ENCODE data around the gene KLHL20.
"Not testable (repeated sequence)": the region's sequence is repeated elsewhere in the genome, so short reads cannot be mapped to it uniquely, and the experiment has no call there.

Gene KLHL20, protein sequence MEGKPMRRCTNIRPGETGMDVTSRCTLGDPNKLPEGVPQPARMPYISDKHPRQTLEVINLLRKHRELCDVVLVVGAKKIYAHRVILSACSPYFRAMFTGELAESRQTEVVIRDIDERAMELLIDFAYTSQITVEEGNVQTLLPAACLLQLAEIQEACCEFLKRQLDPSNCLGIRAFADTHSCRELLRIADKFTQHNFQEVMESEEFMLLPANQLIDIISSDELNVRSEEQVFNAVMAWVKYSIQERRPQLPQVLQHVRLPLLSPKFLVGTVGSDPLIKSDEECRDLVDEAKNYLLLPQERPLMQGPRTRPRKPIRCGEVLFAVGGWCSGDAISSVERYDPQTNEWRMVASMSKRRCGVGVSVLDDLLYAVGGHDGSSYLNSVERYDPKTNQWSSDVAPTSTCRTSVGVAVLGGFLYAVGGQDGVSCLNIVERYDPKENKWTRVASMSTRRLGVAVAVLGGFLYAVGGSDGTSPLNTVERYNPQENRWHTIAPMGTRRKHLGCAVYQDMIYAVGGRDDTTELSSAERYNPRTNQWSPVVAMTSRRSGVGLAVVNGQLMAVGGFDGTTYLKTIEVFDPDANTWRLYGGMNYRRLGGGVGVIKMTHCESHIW

DNA sequence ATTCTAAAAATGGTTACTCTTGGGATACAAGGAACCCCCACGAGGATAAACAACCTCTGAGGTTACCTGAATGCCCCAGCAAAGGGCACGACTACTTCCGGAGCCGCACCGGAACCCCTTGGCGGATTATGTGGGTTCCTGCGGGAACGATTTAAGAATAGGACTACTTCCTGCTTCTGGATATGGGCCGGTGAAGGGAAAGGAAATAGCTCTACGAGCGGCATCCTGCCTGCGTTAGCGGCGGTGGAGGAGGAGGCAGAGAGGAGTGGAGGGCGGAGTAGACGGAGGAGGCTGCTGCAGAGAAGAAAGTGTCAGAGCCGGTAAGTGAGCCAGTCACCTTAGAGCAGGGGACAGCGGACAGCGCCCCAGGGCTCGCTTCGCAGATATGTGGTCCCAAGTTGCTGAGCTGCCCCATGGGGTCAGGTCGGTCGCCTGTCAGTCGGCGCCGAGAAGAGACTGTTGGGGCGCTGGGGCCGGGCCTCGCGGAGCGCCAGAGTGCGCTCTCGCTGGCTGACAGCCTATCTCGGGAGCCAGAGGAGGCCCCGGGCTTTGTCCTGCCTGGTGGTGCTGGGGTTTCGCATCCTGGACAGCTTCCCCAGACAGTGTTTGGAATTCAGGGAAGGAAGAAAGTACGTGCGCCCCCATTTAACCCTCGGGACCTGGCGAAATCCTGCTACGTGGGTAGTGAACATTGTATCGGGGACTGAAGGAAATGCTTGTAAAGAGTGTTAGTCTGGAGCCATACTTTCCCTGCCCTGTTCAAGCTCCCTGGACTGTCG is at the start of gene KLHL20:
KLHL20 (plus strand) TSS at position 223 of the 779 bp plus-strand sequence. CDS start 1,063 bp downstream, outside the sequence.
- peak; percentile 95 for DNase-seq (ENCODE audit: low read depth, low spot score)

DNA sequence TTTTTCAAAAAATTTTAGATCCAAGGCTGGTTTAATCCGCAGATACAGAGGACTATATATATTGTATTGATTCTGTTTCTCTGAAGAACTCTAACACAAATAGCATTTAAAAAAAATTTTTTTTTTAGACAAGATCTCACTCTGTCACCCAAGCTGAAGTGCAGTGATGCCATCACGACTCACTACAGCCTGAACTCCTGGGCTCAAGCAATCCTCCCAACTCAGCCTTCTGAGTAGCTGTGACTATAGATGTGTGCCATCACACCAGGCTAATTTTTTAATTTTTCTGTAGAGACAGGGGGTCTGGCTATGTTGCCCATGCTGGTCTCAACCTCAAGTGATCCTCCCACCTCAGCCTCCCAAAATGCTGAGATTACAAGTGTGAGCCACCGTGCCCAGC is 48.1 kb upstream of the KLHL20 start:
- DNase-seq (ENCODE audit: low read depth, low spot score) = no peak

DNA sequence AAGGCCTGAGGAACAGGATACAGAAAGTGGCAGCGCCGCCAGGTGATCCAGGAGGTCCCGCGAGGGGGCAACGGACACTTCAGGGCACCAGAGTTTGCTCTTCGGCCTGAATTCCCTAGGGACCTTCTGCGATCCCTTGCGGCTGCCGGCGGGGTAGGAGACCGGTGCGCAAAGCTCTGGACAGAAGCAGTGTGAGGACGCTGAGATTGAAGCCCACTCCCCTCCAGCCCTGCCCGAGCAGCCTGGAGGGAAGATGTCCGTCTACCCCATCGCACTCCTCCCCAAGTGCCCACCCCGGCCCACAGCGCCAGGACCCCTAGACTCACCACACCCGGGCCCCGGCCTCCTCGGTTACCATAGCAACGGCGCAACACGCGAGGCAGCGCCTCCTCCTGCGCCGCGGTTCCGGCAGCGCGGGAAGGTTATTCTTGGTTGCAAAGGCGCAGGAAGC is 45.3 kb upstream of the KLHL20 start, which contains the start of gene ANKRD45:
ANKRD45 (minus strand) TSS at position 361 of the 451 bp plus-strand sequence. CDS start 10,433 bp downstream, outside the sequence.
- DNase-seq (ENCODE audit: low read depth, low spot score) = peak; percentile 86

DNA sequence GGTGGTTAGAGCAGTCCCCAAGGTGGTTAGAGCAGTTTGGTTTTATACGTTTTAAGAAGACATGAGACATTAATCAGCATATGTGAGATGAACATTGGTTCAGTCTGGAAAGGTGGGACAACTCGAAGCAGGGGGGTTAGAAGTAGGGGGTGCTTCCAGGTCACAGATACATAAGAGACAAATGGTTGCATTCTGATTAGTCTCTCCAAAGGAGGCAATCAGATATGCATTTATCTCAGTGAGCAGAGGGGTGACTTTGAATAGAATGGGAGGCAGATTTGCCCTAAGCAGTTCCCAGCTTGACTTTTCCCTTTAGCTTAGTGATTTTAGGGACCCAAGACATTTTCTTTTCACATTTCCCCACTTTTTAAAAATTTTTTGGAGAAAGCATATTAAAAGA is 40.3 kb upstream of the KLHL20 start:
- DNase-seq (ENCODE audit: low read depth, low spot score) = not testable (repeated sequence)

DNA sequence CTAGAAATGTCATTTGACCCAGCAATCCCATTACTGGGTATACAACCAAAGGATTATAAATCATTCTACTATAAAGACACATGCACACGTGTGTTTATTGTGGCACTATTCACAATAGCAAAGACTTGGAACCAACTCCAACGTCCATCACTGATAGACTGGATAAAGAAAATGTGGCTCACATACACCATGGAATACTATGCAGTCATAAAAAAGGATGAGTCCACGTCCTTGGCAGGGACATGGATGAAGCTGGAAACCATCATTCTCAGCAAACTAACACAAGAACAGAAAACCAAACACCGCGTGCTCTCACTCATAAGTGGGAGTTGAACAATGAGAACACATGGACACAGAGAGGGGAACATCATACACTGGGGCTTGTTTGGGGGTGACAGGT is 34.6 kb upstream of the KLHL20 start:
- not testable (repeated sequence) for DNase-seq (ENCODE audit: low read depth, low spot score)

DNA sequence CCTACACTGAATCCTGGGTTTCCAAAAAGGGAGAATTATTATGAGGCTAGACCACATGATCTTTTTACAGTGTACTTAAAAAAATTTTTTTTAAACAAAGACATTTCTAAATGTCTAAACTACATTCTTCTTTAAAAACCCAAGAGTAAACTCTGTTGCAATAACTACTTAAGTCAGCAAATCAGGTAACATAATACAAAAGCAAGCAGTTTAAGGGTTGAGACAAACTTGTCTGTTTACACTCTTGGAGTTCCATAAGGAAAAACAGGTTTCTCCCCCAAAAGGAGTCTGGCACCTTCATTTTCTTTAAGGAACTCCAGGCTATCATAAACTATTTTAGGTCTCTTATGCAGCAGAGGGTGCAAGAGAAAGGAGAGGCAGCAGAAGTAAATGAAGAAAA is 32.6 kb upstream of the KLHL20 start:
- no peak for DNase-seq (ENCODE audit: low read depth, low spot score)

DNA sequence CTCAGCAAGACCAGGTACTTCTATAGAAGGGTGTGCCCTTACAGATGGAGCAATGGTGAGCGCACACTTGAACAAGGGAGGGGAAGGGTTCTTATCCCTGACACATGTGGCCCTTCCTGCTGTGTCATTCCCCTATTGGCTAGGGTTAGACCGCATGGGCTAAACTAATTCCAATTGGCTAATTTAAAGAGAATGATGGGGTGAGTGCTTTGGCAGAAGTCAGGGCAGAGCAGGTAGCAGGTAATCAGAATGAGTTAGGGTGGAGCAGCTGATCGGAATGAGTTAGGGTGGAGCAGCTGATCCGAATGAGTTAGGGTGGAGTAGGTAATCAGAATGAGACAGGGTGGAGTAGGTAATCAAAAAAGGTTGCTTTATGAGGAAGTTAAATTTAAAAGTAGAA is 30.9 kb upstream of the KLHL20 start:
- DNase-seq (ENCODE audit: low read depth, low spot score) = not testable (repeated sequence)

DNA sequence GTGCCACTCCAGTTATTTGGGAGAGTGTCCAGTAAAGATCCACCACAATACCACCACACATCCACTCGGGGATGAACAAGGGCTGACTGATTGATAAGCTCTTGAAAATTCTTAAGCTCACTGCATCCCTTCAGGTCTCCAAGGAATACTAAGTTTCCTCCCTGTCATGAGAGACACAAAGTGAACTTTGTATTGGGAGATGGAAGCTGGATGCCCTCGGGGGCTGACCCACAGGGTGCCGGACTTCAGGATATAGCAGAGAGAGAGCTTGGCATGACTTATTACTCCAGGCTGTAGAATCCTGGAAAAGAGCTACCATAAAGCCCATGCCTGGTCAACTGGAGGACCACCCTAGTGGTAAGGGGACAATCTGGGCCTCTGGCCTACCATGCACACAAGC is 29.7 kb upstream of the KLHL20 start:
- peak; percentile 35 for DNase-seq (ENCODE audit: low read depth, low spot score)

DNA sequence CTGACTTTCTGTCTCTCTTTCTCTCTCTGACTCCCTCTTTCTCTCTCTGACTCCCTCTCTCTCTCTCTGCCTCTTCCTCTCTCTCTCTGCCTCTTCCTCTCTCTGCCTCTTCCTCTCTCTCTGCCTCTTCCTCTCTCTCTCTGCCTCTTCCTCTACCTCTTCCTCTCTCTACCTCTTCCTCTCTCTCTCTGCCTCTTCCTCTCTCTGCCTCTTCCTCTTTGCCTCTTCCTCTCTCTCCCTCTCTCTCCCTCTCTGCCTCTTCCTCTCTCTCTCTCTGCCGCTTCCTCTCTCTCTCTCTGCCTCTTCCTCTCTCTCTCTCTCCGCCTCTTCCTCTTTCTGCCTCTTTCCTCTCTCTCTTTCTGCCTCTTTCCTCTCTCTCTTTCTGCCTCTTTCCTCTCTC is 26.5 kb upstream of the KLHL20 start:
- no peak for DNase-seq (ENCODE audit: low read depth, low spot score)

DNA sequence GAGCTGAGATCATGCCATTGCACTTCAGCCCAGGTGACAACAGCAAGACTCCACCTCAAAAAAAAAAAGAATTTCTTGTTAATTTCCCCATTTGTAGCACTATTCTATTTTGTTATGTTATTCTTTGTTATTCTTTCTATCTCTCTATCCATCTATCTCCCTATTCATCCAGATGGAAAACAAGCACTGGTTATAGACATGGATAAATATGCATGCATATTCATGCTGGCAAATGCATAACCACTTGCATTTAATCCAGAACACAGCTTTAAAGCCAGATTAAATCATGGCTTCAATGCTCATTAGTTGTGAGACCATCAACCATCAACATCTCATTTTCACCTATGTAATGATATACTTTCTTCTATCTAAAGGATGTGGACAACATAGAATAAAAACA is 21.5 kb upstream of the KLHL20 start:
- DNase-seq (ENCODE audit: low read depth, low spot score) = no peak

DNA sequence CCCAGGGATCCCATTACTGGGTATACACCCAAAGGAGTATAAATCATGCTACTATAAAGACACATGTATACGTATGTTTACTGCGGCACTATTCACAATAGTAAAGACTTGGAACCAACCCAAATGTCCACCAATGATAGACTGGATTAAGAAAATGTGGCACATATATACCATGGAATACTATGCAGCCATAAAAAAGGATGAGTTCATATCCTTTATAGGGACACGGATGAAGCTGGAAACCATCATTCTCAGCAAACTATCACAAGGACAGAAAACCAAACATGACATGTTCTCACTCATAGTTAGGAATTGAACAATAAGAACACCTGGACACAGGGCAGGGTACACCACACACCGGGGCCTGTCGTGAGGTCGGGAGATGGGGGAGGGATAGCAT is 13.5 kb upstream of the KLHL20 start:
- DNase-seq (ENCODE audit: low read depth, low spot score) = not testable (repeated sequence)

DNA sequence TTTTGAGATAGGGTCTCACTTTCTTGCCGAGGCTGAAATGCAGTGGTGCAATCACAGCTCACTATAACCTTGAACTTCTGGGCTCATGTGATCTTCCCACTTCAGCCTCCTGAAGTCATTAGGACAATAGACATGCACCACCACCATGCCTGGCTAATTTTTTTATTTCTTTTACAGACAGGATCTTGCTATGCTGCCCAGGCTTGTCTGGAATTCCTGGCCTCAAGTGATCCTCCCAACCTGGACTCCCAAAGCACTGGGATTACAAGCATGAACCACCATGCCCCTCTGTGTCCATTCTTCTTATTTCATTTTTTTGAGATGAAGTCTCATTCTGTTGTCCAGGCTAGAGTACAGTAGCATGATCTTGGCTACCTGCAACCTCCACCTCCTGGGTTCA is 12.0 kb upstream of the KLHL20 start:
- DNase-seq (ENCODE audit: low read depth, low spot score) = no peak

DNA sequence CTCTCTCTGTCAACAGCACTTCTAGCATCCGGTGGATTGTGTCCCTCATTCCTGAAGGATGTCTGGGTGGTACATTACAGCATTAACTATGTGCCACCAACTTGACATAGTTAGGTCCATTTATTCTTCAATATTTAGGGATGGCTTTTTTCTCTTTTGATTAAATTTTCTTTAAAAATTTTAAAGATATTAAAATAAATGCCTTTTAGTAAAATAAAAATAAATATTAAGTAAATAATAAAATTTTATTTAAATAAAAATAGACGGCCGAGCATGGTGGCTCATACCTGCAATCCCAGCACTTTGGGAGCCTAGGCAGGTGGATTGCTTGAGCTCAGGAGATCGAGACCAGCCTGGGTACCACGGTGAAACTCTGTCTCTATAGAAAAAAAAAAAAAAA is 9.7 kb upstream of the KLHL20 start:
- no peak for DNase-seq (ENCODE audit: low read depth, low spot score)

DNA sequence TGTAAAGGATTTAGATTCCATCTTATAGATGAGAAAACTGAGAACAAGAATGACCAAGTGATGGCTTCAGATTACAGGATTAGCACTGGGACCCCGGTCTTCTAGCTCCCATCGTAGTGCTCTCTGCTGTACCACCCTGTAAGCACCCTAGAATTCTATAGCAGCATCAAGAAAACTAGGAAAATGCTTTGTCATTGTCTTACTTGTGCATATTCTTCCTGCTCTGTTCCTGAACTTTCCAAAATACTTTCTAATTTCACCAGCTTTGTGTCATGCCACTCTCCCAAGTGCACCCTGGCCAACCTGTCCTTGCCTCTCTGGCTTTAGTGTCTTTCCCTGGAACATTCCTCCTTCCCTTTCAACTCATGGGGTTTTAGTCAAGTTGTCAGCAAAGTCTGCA is 6.0 kb upstream of the KLHL20 start:
- no peak for DNase-seq (ENCODE audit: low read depth, low spot score)

DNA sequence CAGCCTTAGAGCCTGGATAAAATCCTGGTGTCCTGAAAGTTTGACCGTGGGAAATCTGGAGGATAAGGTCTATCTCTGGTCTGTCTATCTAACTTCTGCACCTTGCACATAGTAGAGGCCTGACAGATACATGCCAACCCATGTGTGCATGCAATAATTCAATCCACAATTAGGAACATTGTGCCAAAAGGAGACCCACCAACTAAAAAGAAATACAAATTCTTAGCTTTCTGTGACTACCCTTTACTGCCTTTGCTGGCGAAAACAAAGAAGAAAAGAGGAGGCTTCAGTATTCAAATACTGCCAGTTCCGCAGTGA is 381 bp upstream of the KLHL20 start:
- DNase-seq (ENCODE audit: low read depth, low spot score) = no peak

DNA sequence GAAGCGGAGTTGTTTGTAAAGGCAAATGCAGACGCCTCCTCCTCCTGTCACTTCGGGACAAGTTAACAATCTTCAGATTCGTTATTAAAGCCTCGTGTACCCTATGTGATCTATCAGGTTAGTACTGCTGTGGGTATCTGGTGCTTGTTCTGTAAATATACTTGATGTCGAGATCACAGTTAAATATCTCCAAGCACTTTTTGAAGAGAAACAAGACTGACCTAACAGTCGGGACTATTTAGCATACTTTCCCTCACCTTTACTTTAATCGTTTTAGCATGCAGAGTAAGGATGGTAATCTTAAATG is 710 bp downstream of the KLHL20 start:
- DNase-seq (ENCODE audit: low read depth, low spot score) = no peak

DNA sequence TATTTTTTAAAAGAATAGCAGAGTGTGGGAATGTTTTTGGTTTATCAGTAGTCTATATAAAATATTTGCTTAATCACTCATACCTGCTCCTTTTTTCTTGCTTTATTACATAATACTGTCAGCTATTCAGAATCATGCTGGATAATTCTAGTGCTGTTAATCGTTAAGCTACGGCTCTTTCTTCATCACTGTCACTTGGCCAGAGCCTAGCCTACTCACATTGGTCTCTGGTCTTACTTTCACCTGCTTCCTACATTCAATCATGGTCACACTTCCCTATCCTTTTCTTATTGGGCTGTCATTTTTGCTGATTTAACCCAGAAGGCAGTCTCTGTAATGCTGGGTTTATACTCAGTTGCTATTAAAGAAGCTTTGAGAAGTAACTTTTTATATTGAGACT is 2.5 kb downstream of the KLHL20 start:
- DNase-seq (ENCODE audit: low read depth, low spot score) = no peak

DNA sequence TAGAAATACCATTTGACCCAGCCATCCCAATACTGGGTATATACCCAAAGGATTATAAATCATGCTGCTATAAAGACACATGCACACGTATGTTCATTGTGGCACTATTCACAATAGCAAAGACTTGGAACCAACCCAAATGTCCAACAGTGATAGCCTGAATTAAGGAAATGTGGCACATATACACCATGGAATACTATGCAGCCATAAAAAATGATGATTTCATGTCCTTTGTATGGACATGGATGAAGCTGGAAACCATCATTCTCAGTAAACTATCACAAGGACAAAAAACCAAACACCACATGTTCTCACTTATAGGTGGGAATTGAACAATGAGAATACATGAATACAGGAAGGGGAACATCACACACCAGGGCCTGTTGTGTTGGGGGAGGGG is 16.6 kb downstream of the KLHL20 start:
- not testable (repeated sequence) for DNase-seq (ENCODE audit: low read depth, low spot score)

DNA sequence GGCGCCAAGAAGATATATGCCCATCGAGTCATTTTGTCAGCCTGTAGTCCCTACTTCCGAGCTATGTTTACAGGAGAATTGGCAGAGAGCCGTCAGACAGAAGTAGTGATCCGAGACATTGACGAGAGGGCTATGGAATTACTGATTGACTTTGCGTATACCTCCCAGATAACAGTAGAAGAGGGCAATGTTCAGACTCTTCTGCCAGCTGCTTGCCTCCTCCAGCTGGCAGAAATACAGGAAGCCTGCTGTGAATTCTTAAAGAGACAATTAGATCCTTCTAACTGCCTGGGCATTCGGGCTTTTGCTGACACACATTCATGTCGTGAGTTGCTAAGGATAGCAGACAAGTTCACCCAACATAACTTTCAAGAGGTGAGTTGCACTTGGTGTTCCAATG is 19.1 kb downstream of the KLHL20 start:
- DNase-seq (ENCODE audit: low read depth, low spot score) = no peak

DNA sequence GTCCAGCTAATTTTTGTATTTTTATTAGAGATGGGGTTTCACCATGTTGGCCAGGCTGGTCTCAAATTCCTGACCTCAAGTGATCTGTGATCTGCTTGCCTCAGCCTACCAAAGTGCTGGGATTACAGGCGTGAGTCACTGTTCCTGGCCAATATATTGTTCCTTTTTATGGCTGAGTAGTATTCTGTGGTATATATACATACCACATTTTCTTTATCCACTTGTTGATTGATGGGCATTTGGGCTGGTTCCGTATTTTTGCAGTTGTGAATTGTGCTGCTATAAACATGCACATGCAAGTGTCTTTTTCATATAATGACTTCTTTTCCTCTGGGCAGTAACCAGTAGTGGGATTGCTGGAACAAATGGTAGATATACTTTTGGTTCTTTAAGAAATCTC is 21.3 kb downstream of the KLHL20 start:
- not testable (repeated sequence) for DNase-seq (ENCODE audit: low read depth, low spot score)

DNA sequence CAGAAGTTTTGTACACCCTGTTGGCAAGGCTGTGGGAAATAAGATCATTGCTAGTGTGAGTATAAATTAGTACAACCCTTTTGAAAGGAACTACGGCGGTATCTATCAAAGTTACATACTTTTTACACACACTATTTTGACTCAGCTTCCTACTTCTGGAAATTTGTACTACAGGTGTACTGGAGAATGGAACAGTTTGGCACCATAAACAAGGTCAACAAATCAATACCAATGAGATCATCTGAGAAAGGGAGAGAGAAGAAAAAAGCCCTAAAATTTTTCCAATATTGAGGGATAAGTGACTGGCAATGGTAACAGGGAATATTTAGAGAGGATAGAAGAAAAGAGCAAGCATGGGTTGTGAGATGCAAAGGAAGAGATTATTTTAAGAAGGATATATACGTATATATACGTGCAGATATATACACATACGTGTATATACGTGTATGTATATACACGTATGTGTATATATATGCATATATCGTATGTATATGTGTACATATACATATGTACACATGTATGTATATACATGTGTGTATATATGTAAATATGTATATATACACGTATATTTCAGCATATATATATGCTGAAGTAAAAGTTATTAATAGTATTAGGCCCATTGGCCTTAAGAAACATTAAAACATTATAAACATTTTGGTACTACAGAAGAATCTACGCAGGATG is 27.6 kb downstream of the KLHL20 start:
- DNase-seq (ENCODE audit: low read depth, low spot score) = no peak

DNA sequence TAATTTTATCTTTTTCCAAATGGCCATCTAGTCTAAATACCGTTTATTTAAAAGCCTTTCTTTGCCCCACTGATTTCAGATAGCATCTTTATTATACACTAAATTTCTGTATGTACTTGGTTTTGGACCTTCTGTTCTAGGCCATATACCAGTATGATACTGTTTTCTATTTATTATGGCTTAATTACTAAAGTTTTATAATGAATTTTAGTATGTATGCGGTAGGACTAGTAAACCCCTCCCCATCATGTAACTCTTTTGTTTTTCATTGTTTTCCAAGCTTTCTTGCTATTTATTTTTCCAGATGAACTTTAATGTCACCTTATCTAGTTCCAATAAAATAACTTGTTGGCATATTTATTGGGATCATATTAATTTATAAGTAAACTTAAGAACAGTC is 29.9 kb downstream of the KLHL20 start:
- DNase-seq (ENCODE audit: low read depth, low spot score) = no peak
